GM19099 (cell line): ENCODE data around the gene PCDHAC2.

Source experiments
- POLR2A ChIP-seq: IDR thresholded peaks from 3 replicates; pipeline ENCODE4 v1.6.1; 2011; ENCODE audit warnings: low read depth; ENCODE audit not compliant: insufficient read length; ENCODE audit errors: extremely low read depth

Gene PCDHAC2

DNA sequence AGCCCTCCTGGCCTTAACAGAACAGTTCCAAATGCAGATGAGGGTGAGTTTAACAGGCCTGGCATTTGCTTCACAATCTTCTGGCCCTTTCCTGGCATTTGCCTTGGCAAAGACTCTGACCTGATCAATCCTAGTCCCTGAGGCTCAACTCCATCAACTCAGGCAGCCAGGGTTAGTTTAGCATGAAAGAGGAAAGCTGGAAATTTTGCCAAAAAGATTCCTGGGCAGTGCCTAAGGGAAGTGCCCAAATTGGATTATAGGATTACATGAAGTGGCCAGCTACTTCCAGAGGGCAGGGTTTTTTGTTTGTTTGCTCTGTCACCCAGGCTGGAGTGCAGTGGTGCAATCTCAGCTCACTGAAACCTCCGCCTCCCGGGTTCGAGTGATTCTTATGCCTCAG lies 36.8 kb downstream of the PCDHAC2 start:
- TF ChIP-seq POLR2A, result no peak

DNA sequence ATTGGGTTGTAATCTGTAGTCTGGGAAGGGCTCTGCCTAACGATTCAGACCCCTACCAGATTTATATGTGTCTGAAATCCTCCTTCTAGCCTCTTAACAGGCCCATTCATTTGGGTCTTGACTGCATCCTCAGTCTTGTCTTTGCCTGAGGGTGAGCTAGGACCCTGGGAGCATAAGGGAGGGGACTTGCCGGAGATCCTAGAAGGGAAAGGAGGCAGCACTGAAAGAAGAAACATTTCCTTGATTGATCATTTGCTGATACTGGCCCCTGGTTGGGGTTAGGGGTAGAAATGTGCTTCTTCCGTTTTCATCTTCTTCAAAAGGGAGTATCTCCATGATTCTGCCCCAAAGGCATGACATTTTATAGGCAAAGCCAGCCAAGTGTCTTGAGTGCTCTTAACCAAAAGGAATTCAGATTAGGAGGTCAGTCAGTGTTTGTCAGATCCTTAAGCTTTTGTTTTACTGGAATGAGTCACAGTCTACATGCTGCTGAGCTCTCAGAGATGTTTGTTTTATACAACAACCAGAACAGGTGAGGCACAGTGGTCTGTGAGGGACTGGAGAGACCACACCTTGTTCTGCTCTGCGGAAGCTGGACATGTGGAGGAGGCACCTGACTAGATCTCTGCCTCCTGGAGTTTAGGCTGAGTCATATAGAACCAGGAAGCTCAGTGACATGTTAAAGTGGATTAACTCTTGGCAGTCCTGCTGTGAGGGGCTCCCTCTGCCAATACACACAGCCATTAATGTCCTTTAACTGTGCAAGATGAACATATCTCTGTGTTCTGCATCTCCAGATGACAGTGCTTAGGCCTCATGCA lies 37.7 kb downstream of the PCDHAC2 start:
- no peak for TF ChIP-seq POLR2A

DNA sequence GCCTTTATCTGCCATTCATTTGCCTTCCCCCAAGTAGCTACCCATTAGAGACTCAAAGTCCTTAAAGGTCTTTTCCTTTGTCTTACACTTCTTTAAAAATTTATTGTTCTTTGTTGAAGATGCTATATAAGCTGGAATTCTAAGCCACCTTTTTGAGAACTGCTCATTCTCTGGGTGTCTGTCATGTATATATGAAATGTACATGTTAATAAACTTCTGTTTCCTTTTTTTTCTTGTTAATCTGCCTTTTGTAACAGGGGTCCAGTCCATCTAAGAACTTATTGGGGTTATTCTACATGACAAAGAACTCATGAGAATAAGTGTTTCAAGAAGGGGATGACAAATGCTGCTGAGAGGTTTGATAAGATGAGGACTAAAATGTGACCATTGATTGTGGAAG lies 41.5 kb downstream of the PCDHAC2 start:
- TF ChIP-seq POLR2A, result no peak

DNA sequence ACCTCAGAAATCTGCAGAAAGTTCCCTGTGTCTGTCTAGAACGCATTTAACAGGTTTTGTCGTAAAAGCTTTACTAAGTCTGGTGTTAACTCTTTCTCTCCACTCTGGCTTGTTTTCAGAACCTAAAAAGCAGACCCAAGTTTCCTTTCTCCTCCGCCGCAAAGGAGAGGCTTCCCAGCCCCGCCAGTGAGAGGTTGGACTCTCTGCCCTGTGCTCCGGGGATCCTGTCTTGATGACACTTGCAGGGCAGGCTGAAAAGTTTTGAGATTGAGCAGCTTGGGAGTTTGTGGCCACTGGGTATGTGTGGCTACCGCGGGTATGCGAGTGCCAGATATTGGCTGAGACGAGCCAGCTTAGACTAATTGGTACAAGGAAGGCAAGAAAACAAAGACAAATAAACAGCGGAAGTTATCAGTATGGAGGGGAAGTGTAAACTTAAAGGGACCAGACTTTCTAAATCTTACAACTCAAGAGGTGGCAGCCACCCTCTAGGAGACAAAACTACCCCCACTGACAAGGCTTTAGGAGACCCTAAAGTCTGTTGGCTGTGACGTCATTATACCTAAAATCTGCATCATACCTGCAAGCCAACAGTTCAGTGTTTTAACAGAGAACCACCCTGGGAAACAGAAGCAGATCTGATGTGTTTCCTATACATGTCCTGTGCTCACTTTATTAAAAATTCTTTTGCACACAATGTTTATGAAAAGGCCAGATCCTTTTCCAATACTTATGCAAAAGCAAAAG lies 43.9 kb downstream of the PCDHAC2 start:
- TF ChIP-seq POLR2A, result no peak

DNA sequence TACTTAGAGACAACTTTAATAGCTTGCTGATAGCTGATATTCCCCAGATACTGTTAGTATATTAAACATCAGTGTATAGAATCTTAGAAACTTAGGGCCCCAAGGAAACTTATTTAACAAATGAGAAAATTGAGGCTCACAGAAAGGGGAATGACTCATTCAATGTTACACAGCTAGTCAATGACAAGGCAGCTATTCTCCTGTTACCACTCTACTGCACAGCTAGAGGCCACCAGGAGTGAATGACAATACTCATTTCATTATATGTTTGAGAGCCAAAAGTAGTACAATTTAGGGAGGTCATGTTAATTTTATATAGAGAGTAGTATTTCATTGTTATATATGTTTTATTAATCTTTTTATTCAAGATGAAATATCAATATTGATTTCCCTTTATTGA lies 51.7 kb downstream of the PCDHAC2 start:
- no peak for TF ChIP-seq POLR2A
